HFF-Myc (cell line): ENCODE results near the gene ITPRIPL2.

Experiments
- DNase-seq: peaks from one replicate; pipeline ENCODE4 v3.0.0-alpha.2; 2011; ENCODE audit warnings: low read depth; ENCODE audit errors: extremely low read depth
- H3K4me3 ChIP-seq: replicated peaks from 2 replicates; pipeline ENCODE4 v1.5.1; 2011; ENCODE audit warnings: low read depth, mild to moderate bottlenecking, control low read depth, low read length
- CTCF ChIP-seq: IDR thresholded peaks from 2 replicates; pipeline ENCODE4 v1.5.1; 2012; ENCODE audit warnings: mild to moderate bottlenecking, low read depth, low read length, control low read depth; ENCODE audit errors: missing control alignments

The ITPRIPL2 gene

GRCh38 chr16:19094542-19095365 lies 19.0 kb upstream of the ITPRIPL2 start:
- no peak for DNase-seq
- no peak for TF ChIP-seq CTCF

GRCh38 chr16:19095654-19096053 lies 18.1 kb upstream of the ITPRIPL2 start:
- H3K4me3 ChIP-seq = no peak overlapping the region
- no peak for DNase-seq
- no peak for TF ChIP-seq CTCF

More at GRCh38 chr16:19094542-19095365, 19.0 kb upstream of the ITPRIPL2 start:
- H3K4me3 ChIP-seq = no peak overlapping the region

GRCh38 chr16:19098173-19098572 lies 15.6 kb upstream of the ITPRIPL2 start:
- TF ChIP-seq CTCF = no peak
- H3K4me3 ChIP-seq = no peak overlapping the region
- DNase-seq = no peak

GRCh38 chr16:19102187-19102872 lies 11.4 kb upstream of the ITPRIPL2 start:
- no peak overlapping the region for H3K4me3 ChIP-seq
- no peak for DNase-seq
- TF ChIP-seq CTCF = no peak

- TF ChIP-seq CTCF = no peak
- no peak for DNase-seq
- no peak overlapping the region for H3K4me3 ChIP-seq
These were observed 9.2 kb upstream of the ITPRIPL2 start for GRCh38 chr16:19104607-19105006.

- DNase-seq = no peak
- no peak for TF ChIP-seq CTCF
- H3K4me3 ChIP-seq = no peak overlapping the region
These were observed 8.6 kb upstream of the ITPRIPL2 start for GRCh38 chr16:19105131-19105530.
